ENCODE results near the gene PRR20G. TPM values are rescaled to one million over a fixed set of nuclear protein-coding genes. Genes with fewer than 3 reads are reported as not detected.
"Not testable (repeated sequence)": the region's sequence is repeated elsewhere in the genome, so short reads cannot be mapped to it uniquely, and the experiment has no call there.

The PRR20G gene
- total RNA-seq, 3 donors from 2014 or later = not detected

DNA sequence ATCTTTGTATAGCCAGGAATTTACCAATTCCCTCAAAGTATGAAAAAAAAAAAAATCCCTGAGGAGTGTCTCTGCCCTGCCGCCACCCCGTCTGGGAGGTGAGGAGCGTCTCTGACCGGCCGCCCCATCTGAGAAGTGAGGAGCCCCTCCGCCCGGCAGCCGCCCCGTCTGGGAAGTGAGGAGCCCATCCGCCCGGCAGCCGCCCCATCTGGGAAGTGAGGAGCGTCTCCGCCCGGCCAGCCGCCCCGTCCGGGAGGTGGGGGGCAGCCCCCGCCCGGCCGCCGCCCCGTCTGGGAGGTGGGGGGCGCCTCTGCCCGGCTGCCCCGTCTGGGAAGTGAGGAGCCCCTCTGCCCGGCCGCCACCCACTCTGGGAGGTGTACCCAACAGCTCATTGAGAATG, 21.0 kb upstream of the PRR20G start:
- H3K27me3 Mint-ChIP-seq (ENCODE audit: low read depth) = peaks cover 13% of the 10 kb centered on the region
- not testable (repeated sequence) for DNase-seq; H3K4me3 Mint-ChIP-seq; H3K9me3 Mint-ChIP-seq; ATAC-seq; H3K4me1 Mint-ChIP-seq (ENCODE audit: low read depth); H3K36me3 Mint-ChIP-seq (ENCODE audit: insufficient read depth)

DNA sequence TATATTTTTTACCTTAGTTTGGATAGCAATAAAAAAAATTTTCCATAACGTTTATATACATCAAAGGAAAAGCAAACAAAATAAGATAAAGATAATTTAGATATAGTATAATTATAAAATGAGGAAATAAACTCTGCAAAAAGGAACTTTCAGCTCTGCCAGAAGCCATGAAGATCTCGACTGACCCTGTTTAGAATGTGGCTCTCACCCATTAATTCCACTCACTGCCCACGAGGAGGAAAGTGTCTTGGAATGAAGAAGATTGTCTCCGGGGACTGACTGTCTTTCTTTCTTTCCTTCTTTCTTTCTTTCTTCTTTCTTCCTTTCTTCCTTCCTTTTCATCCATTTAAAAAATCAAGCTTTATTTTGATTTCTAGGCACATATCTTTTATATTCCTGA, 20.1 kb upstream of the PRR20G start:
- Mint-ChIP-seq H3K4me1 (ENCODE audit: low read depth) (no peaks in the 10 kb centered on the region), H3K4me3 (no peak overlapping the region), H3K27me3 (ENCODE audit: low read depth) (peaks cover 11% of the 10 kb centered on the region), H3K36me3 (ENCODE audit: insufficient read depth) (no peaks in the 10 kb centered on the region), H3K9me3 (no peaks in the 10 kb centered on the region)
- ATAC-seq (no peak), DNase-seq (no peak)

- no peaks in the 10 kb centered on the region for H3K36me3 Mint-ChIP-seq (ENCODE audit: insufficient read depth)
- H3K4me1 Mint-ChIP-seq (ENCODE audit: low read depth) = no peaks in the 10 kb centered on the region
- ATAC-seq (no peak), DNase-seq (no peak)
- no peaks in the 10 kb centered on the region for H3K9me3 Mint-ChIP-seq
- H3K27me3 Mint-ChIP-seq (ENCODE audit: low read depth) = peaks cover 9% of the 10 kb centered on the region
- H3K4me3 Mint-ChIP-seq = no peak overlapping the region
Observed at GRCh38 chr3:127307112-127307835, 19.4 kb upstream of the PRR20G start.

GRCh38 chr3:127306361-127307111, 18.7 kb upstream of the PRR20G start:
- H3K27me3 Mint-ChIP-seq (ENCODE audit: low read depth) = peaks cover 9% of the 10 kb centered on the region
- no peak for ATAC-seq
- H3K4me1 Mint-ChIP-seq (ENCODE audit: low read depth) = no peaks in the 10 kb centered on the region
- H3K4me3 Mint-ChIP-seq = no peak overlapping the region
- DNase-seq = no peak
- no peaks in the 10 kb centered on the region for H3K36me3 Mint-ChIP-seq (ENCODE audit: insufficient read depth)
- no peaks in the 10 kb centered on the region for H3K9me3 Mint-ChIP-seq

GRCh38 chr3:127305499-127306060, 17.7 kb upstream of the PRR20G start:
- DNase-seq (no peak), ATAC-seq (no peak)
- peaks cover 9% of the 10 kb centered on the region for H3K27me3 Mint-ChIP-seq (ENCODE audit: low read depth)
- no peaks in the 10 kb centered on the region for H3K4me1 Mint-ChIP-seq (ENCODE audit: low read depth)
- H3K4me3 Mint-ChIP-seq = no peak overlapping the region
- no peaks in the 10 kb centered on the region for H3K9me3 Mint-ChIP-seq
- H3K36me3 Mint-ChIP-seq (ENCODE audit: insufficient read depth) = no peaks in the 10 kb centered on the region

GRCh38 chr3:127304121-127304744, 16.4 kb upstream of the PRR20G start:
- peaks cover 9% of the 10 kb centered on the region for H3K27me3 Mint-ChIP-seq (ENCODE audit: low read depth)
- H3K4me1 Mint-ChIP-seq (ENCODE audit: low read depth) = no peaks in the 10 kb centered on the region
- no peak for DNase-seq
- no peaks in the 10 kb centered on the region for H3K36me3 Mint-ChIP-seq (ENCODE audit: insufficient read depth)
- H3K4me3 Mint-ChIP-seq = no peak overlapping the region
- ATAC-seq = no peak
- H3K9me3 Mint-ChIP-seq = no peaks in the 10 kb centered on the region

DNA sequence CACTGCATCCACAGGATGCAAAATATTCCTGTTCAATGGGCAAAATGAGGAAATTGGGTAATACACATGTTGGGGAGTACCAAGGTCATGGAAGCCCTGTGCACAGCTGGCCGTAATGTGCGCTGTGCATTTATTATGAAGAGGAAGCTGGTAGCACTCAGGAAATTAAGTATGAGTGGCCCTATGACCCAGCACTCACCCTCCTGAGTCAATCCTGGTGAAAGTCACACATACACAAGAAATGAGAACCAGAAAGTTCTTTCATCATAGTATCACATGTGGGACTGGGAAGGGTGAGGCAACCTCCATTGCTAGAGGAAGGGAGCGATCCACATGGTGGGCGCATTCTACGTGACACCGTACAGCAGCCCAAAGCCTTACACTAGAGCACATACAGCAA, 11.4 kb upstream of the PRR20G start:
- no peaks in the 10 kb centered on the region for H3K4me1 Mint-ChIP-seq (ENCODE audit: low read depth)
- no peak for ATAC-seq

GRCh38 chr3:127296959-127297358, 9.1 kb upstream of the PRR20G start:
- Mint-ChIP-seq H3K27me3 (ENCODE audit: low read depth) (peaks cover 8% of the 10 kb centered on the region), H3K36me3 (ENCODE audit: insufficient read depth) (no peaks in the 10 kb centered on the region)
- ATAC-seq = no peak

More for the DNA sequence above, 11.4 kb upstream of the PRR20G start:
- no peak for DNase-seq
- Mint-ChIP-seq H3K36me3 (ENCODE audit: insufficient read depth) (no peaks in the 10 kb centered on the region), H3K4me3 (no peak overlapping the region), H3K9me3 (no peaks in the 10 kb centered on the region), H3K27me3 (ENCODE audit: low read depth) (peaks cover 4% of the 10 kb centered on the region)

GRCh38 chr3:127296166-127296565, 8.3 kb upstream of the PRR20G start:
- Mint-ChIP-seq H3K4me3 (no peak overlapping the region), H3K9me3 (peaks cover 3% of the 10 kb centered on the region), H3K27me3 (ENCODE audit: low read depth) (peaks cover 8% of the 10 kb centered on the region), H3K36me3 (ENCODE audit: insufficient read depth) (no peaks in the 10 kb centered on the region), H3K4me1 (ENCODE audit: low read depth) (no peaks in the 10 kb centered on the region)
- no peak for ATAC-seq
- no peak for DNase-seq

More at GRCh38 chr3:127296959-127297358, 9.1 kb upstream of the PRR20G start:
- DNase-seq = no peak
- Mint-ChIP-seq H3K4me3 (no peak overlapping the region), H3K9me3 (no peaks in the 10 kb centered on the region), H3K4me1 (ENCODE audit: low read depth) (no peaks in the 10 kb centered on the region)

DNA sequence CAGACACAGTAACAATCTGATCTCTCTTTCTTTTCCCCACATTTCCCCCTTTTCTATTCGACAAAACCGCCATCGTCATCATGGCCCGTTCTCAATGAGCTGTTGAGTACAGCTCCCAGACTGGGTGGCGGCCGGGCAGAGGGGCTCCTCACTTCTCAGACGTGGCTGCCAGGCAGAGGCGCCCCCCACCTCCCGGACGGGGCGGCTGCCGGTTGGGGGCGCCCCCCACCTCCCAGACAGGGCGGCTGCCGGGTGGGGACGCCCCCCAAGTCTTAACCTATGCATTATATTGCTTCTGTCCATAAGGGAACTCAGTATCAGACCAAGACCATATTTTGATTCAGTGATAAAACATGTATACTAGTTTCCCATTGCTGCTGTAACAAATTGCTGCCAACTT, 5.8 kb upstream of the PRR20G start:
- H3K4me3 Mint-ChIP-seq; H3K9me3 Mint-ChIP-seq; H3K36me3 Mint-ChIP-seq (ENCODE audit: insufficient read depth); DNase-seq; H3K4me1 Mint-ChIP-seq (ENCODE audit: low read depth); ATAC-seq; H3K27me3 Mint-ChIP-seq (ENCODE audit: low read depth): not testable (repeated sequence)

GRCh38 chr3:127291611-127292010, 3.8 kb upstream of the PRR20G start:
- H3K4me3 Mint-ChIP-seq = no peak overlapping the region
- ATAC-seq (peak; percentile 41 to 62), DNase-seq (no peak)
- no peaks in the 10 kb centered on the region for H3K36me3 Mint-ChIP-seq (ENCODE audit: insufficient read depth)
- no peaks in the 10 kb centered on the region for H3K4me1 Mint-ChIP-seq (ENCODE audit: low read depth)
- H3K9me3 Mint-ChIP-seq = peaks cover 8% of the 10 kb centered on the region
- peaks cover 5% of the 10 kb centered on the region for H3K27me3 Mint-ChIP-seq (ENCODE audit: low read depth)

DNA sequence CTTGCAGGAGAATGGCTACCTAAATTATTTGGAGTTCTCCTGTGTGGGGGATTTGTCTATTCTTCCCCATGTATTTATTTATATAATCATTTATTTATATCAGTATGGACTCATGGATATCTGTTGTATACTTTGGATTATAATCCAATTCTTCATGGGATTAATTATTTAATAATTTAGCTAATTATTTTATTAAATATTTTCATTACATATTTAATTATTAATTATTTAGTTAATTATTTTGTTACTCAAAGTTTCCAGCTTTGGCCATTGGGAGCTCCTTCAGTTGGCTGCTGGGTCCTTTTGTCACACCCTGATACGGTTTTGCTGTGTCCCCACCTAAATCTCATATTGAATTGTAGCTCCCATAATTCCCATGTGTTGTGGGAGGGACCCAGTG, 3.3 kb upstream of the PRR20G start:
- Mint-ChIP-seq H3K36me3 (ENCODE audit: insufficient read depth) (no peaks in the 10 kb centered on the region), H3K9me3 (peaks cover 13% of the 10 kb centered on the region), H3K27me3 (ENCODE audit: low read depth) (peaks cover 5% of the 10 kb centered on the region), H3K4me3 (no peak overlapping the region), H3K4me1 (ENCODE audit: low read depth) (no peaks in the 10 kb centered on the region)
- no peak for DNase-seq
- no peak for ATAC-seq

- Mint-ChIP-seq H3K27me3 (ENCODE audit: low read depth) (peaks cover 5% of the 10 kb centered on the region), H3K4me3 (no peak overlapping the region), H3K4me1 (ENCODE audit: low read depth) (no peaks in the 10 kb centered on the region), H3K36me3 (ENCODE audit: insufficient read depth) (no peaks in the 10 kb centered on the region), H3K9me3 (peaks cover 13% of the 10 kb centered on the region)
- DNase-seq (no peak), ATAC-seq (no peak)
Observed at GRCh38 chr3:127289706-127290575, 2.1 kb upstream of the PRR20G start.

Measured in activated T-cell treated with anti-CD3 and anti-CD28 coated beads, Interleukin-2, amount 50 U/mL, for 4 hours (primary cell).